ENCODE data around the gene TNRC6B. TPM values are rescaled to one million over a fixed set of nuclear protein-coding genes. Genes with fewer than 3 reads are reported as not detected.

Gene TNRC6B
- total and polyA plus RNA-seq, 5 donors from 2014 or later: 50.6 to 144 (median 72.6) TPM

GRCh38 chr22:40334060-40334459 lies 156.3 kb downstream of the TNRC6B start:
- Mint-ChIP-seq H3K36me3 (peaks cover 21% of the 10 kb centered on the region), H3K9me3 (peaks cover 0 to 2% (median 0%) of the 10 kb centered on the region in 7 donors), H3K27ac (peak overlapping the region; percentile 63 to 91 (median 79)), H3K4me1 (peaks cover 39 to 88% (median 61%) of the 10 kb centered on the region in 4 donors), H3K27me3 (no peaks in the 10 kb centered on the region), H3K4me3 (peak overlapping the region; percentile 39 to 77 (median 70))
- peaks cover 60% of the 10 kb centered on the region for H3K4me1 ChIP-seq (ENCODE audit: control insufficient read depth, insufficient read depth, low read length, poor library complexity, severe bottlenecking)
- H3K27ac ChIP-seq (ENCODE audit: insufficient read depth, low read length, poor library complexity, severe bottlenecking): peak overlapping the region; percentile 71
- H3K9me3 ChIP-seq (ENCODE audit: control insufficient read depth in 2 of 2, low read length in 2 of 2): no peaks in the 10 kb centered on the region
- no peak for ATAC-seq (ENCODE audit: low read depth in 2 of 2)
- H3K27me3 ChIP-seq (ENCODE audit: control insufficient read depth, insufficient read depth, low read length): no peaks in the 10 kb centered on the region
- peak overlapping the region; percentile 67 for H3K4me3 ChIP-seq (ENCODE audit: low read depth, low read length)
- H3K36me3 ChIP-seq (ENCODE audit: control insufficient read depth, insufficient read depth, low read length): peaks cover 9% of the 10 kb centered on the region
- no peak for DNase-seq

GRCh38 chr22:40334899-40335298 lies 157.2 kb downstream of the TNRC6B start:
- H3K4me3 Mint-ChIP-seq: peak overlapping the region; percentile 67 to 77 (median 72)
- Histone ChIP-seq H3K4me3 (ENCODE audit: low read depth, low read length) (peak overlapping the region; percentile 67), H3K36me3 (ENCODE audit: control insufficient read depth, insufficient read depth, low read length) (peaks cover 9% of the 10 kb centered on the region), H3K27me3 (ENCODE audit: control insufficient read depth, insufficient read depth, low read length) (no peaks in the 10 kb centered on the region), H3K27ac (ENCODE audit: insufficient read depth, low read length, poor library complexity, severe bottlenecking) (peak overlapping the region; percentile 71), H3K9me3 (ENCODE audit: control insufficient read depth in 2 of 2, low read length in 2 of 2) (no peaks in the 10 kb centered on the region), H3K4me1 (ENCODE audit: control insufficient read depth, insufficient read depth, low read length, poor library complexity, severe bottlenecking) (peaks cover 55% of the 10 kb centered on the region)
- peaks cover 0 to 2% (median 0%) of the 10 kb centered on the region in 7 donors for H3K9me3 Mint-ChIP-seq
- ATAC-seq (ENCODE audit: low read depth in 2 of 2) (peak; percentile 46 to 50), DNase-seq (peak in 2 of 3 donors; percentile 54 to 58)
- H3K4me1 Mint-ChIP-seq: peaks cover 44 to 83% (median 64%) of the 10 kb centered on the region in 4 donors
- H3K27ac Mint-ChIP-seq: peak overlapping the region; percentile 63 to 79 (median 63)
- peaks cover 20% of the 10 kb centered on the region for H3K36me3 Mint-ChIP-seq
- H3K27me3 Mint-ChIP-seq: no peaks in the 10 kb centered on the region

- Histone ChIP-seq H3K4me1 (ENCODE audit: control insufficient read depth, insufficient read depth, low read length, poor library complexity, severe bottlenecking) (peaks cover 55% of the 10 kb centered on the region), H3K36me3 (ENCODE audit: control insufficient read depth, insufficient read depth, low read length) (peaks cover 6% of the 10 kb centered on the region), H3K4me3 (ENCODE audit: low read depth, low read length) (peak overlapping the region; percentile 67), H3K27ac (ENCODE audit: insufficient read depth, low read length, poor library complexity, severe bottlenecking) (peak overlapping the region; percentile 71), H3K27me3 (ENCODE audit: control insufficient read depth, insufficient read depth, low read length) (no peaks in the 10 kb centered on the region), H3K9me3 (ENCODE audit: control insufficient read depth in 2 of 2, low read length in 2 of 2) (no peaks in the 10 kb centered on the region)
- peaks cover 16% of the 10 kb centered on the region for H3K36me3 Mint-ChIP-seq
- ATAC-seq (ENCODE audit: low read depth in 2 of 2): no peak
- peaks cover 0 to 2% (median 0%) of the 10 kb centered on the region in 7 donors for H3K9me3 Mint-ChIP-seq
- H3K4me1 Mint-ChIP-seq: peaks cover 44 to 84% (median 64%) of the 10 kb centered on the region in 4 donors
- DNase-seq: no peak
- H3K27me3 Mint-ChIP-seq: no peaks in the 10 kb centered on the region
- H3K27ac Mint-ChIP-seq: peak overlapping the region in 2 of 3 donors; percentile 63 to 76
- H3K4me3 Mint-ChIP-seq: peak overlapping the region; percentile 67 to 77 (median 72)
Observed at GRCh38 chr22:40335358-40335757, 157.6 kb downstream of the TNRC6B start.

GRCh38 chr22:40340044-40340443 lies 162.3 kb downstream of the TNRC6B start:
- Mint-ChIP-seq H3K27me3 (no peaks in the 10 kb centered on the region), H3K36me3 (peaks cover 9% of the 10 kb centered on the region), H3K4me3 (peak overlapping the region in 1 of 4 donors; percentile 40), H3K27ac (peak overlapping the region in 1 of 3 donors; percentile 64), H3K4me1 (peaks cover 38 to 72% (median 48%) of the 10 kb centered on the region in 4 donors), H3K9me3 (no peaks in the 10 kb centered on the region)
- no peak for ATAC-seq (ENCODE audit: low read depth in 2 of 2)
- no peaks in the 10 kb centered on the region for H3K9me3 ChIP-seq (ENCODE audit: control insufficient read depth in 2 of 2, low read length in 2 of 2)
- H3K27ac ChIP-seq (ENCODE audit: insufficient read depth, low read length, poor library complexity, severe bottlenecking): no peak overlapping the region
- DNase-seq: no peak
- no peak overlapping the region for H3K4me3 ChIP-seq (ENCODE audit: low read depth, low read length)
- no peaks in the 10 kb centered on the region for H3K36me3 ChIP-seq (ENCODE audit: control insufficient read depth, insufficient read depth, low read length)
- no peaks in the 10 kb centered on the region for H3K27me3 ChIP-seq (ENCODE audit: control insufficient read depth, insufficient read depth, low read length)
- H3K4me1 ChIP-seq (ENCODE audit: control insufficient read depth, insufficient read depth, low read length, poor library complexity, severe bottlenecking): peaks cover 30% of the 10 kb centered on the region

- Mint-ChIP-seq H3K9me3 (no peaks in the 10 kb centered on the region), H3K4me3 (peak overlapping the region; percentile 45 to 75 (median 70)), H3K27me3 (no peaks in the 10 kb centered on the region), H3K27ac (peak overlapping the region; percentile 77 to 87 (median 86)), H3K36me3 (peaks cover 9% of the 10 kb centered on the region), H3K4me1 (peaks cover 23 to 70% (median 42%) of the 10 kb centered on the region in 4 donors)
- peak overlapping the region; percentile 34 for H3K4me3 ChIP-seq (ENCODE audit: low read depth, low read length)
- no peaks in the 10 kb centered on the region for H3K9me3 ChIP-seq (ENCODE audit: control insufficient read depth in 2 of 2, low read length in 2 of 2)
- DNase-seq (peak in 1 of 3 donors; percentile 34), ATAC-seq (ENCODE audit: low read depth in 2 of 2) (no peak)
- no peaks in the 10 kb centered on the region for H3K36me3 ChIP-seq (ENCODE audit: control insufficient read depth, insufficient read depth, low read length)
- H3K27ac ChIP-seq (ENCODE audit: insufficient read depth, low read length, poor library complexity, severe bottlenecking): no peak overlapping the region
- peaks cover 23% of the 10 kb centered on the region for H3K4me1 ChIP-seq (ENCODE audit: control insufficient read depth, insufficient read depth, low read length, poor library complexity, severe bottlenecking)
- H3K27me3 ChIP-seq (ENCODE audit: control insufficient read depth, insufficient read depth, low read length): no peaks in the 10 kb centered on the region
Observed at GRCh38 chr22:40341604-40342003, 163.9 kb downstream of the TNRC6B start.

- Mint-ChIP-seq H3K36me3 (peaks cover 6% of the 10 kb centered on the region), H3K4me1 (peaks cover 30 to 72% (median 48%) of the 10 kb centered on the region in 4 donors), H3K4me3 (peak overlapping the region; percentile 19 to 87 (median 63)), H3K27ac (peak overlapping the region; percentile 32 to 87 (median 86)), H3K27me3 (no peaks in the 10 kb centered on the region), H3K9me3 (no peaks in the 10 kb centered on the region)
- Histone ChIP-seq H3K27ac (ENCODE audit: insufficient read depth, low read length, poor library complexity, severe bottlenecking) (no peak overlapping the region), H3K4me1 (ENCODE audit: control insufficient read depth, insufficient read depth, low read length, poor library complexity, severe bottlenecking) (peaks cover 31% of the 10 kb centered on the region), H3K4me3 (ENCODE audit: low read depth, low read length) (no peak overlapping the region), H3K27me3 (ENCODE audit: control insufficient read depth, insufficient read depth, low read length) (no peaks in the 10 kb centered on the region), H3K36me3 (ENCODE audit: control insufficient read depth, insufficient read depth, low read length) (no peaks in the 10 kb centered on the region), H3K9me3 (ENCODE audit: control insufficient read depth in 2 of 2, low read length in 2 of 2) (no peaks in the 10 kb centered on the region)
- ATAC-seq (ENCODE audit: low read depth in 2 of 2) (no peak), DNase-seq (no peak)
Observed at GRCh38 chr22:40342521-40342920, 164.8 kb downstream of the TNRC6B start.

- Histone ChIP-seq H3K27me3 (ENCODE audit: control insufficient read depth, insufficient read depth, low read length) (no peaks in the 10 kb centered on the region), H3K9me3 (ENCODE audit: control insufficient read depth in 2 of 2, low read length in 2 of 2) (no peaks in the 10 kb centered on the region), H3K4me3 (ENCODE audit: low read depth, low read length) (no peak overlapping the region), H3K36me3 (ENCODE audit: control insufficient read depth, insufficient read depth, low read length) (peaks cover 14% of the 10 kb centered on the region), H3K4me1 (ENCODE audit: control insufficient read depth, insufficient read depth, low read length, poor library complexity, severe bottlenecking) (peaks cover 44% of the 10 kb centered on the region), H3K27ac (ENCODE audit: insufficient read depth, low read length, poor library complexity, severe bottlenecking) (peak overlapping the region; percentile 85)
- no peaks in the 10 kb centered on the region for H3K27me3 Mint-ChIP-seq
- H3K4me3 Mint-ChIP-seq: peak overlapping the region; percentile 97 to 99 (median 98)
- H3K4me1 Mint-ChIP-seq: peaks cover 30 to 68% (median 44%) of the 10 kb centered on the region in 4 donors
- DNase-seq (peak in 2 of 3 donors; percentile 23 to 55), ATAC-seq (ENCODE audit: low read depth in 2 of 2) (no peak)
- peaks cover 4% of the 10 kb centered on the region for H3K36me3 Mint-ChIP-seq
- no peaks in the 10 kb centered on the region for H3K9me3 Mint-ChIP-seq
- peak overlapping the region; percentile 96 to 99 (median 97) for H3K27ac Mint-ChIP-seq
Observed at GRCh38 chr22:40345271-40345670, 167.5 kb downstream of the TNRC6B start.

- H3K9me3 Mint-ChIP-seq: no peaks in the 10 kb centered on the region
- DNase-seq: peak; percentile 46 to 76 (median 57)
- ATAC-seq (ENCODE audit: low read depth in 2 of 2): peak; percentile 39 to 45
- peaks cover 4% of the 10 kb centered on the region for H3K36me3 Mint-ChIP-seq
- Histone ChIP-seq H3K9me3 (ENCODE audit: control insufficient read depth in 2 of 2, low read length in 2 of 2) (no peaks in the 10 kb centered on the region), H3K27me3 (ENCODE audit: control insufficient read depth, insufficient read depth, low read length) (no peaks in the 10 kb centered on the region), H3K4me3 (ENCODE audit: low read depth, low read length) (peak overlapping the region; percentile 91), H3K36me3 (ENCODE audit: control insufficient read depth, insufficient read depth, low read length) (peaks cover 19% of the 10 kb centered on the region), H3K27ac (ENCODE audit: insufficient read depth, low read length, poor library complexity, severe bottlenecking) (peak overlapping the region; percentile 85), H3K4me1 (ENCODE audit: control insufficient read depth, insufficient read depth, low read length, poor library complexity, severe bottlenecking) (peaks cover 44% of the 10 kb centered on the region)
- H3K4me3 Mint-ChIP-seq: peak overlapping the region; percentile 97 to 99 (median 98)
- no peaks in the 10 kb centered on the region for H3K27me3 Mint-ChIP-seq
- H3K27ac Mint-ChIP-seq: peak overlapping the region; percentile 96 to 99 (median 97)
- peaks cover 30 to 65% (median 44%) of the 10 kb centered on the region in 4 donors for H3K4me1 Mint-ChIP-seq
Observed at GRCh38 chr22:40345815-40346184, 168.1 kb downstream of the TNRC6B start.

Measured in CD4-positive, CD25-positive, alpha-beta regulatory T cell (primary cell).